H1 (cell line): ENCODE results near the gene PUSL1. TPM values are rescaled to one million over a fixed set of nuclear protein-coding genes. Genes with fewer than 3 reads are reported as not detected.

Source experiments
- GTF2F1 ChIP-seq: IDR thresholded peaks from 2 replicates; pipeline ENCODE4 v1.6.1; 2012; ENCODE audit warnings: low read depth, low read length, improper control_type of control experiment, borderline replicate concordance
- POLR2A ChIP-seq, 2 experiments: IDR thresholded peaks; 1 replicate in 1 of 2; 2 replicates in 1 of 2; pipeline ENCODE4 v1.6.1; 2011; ENCODE audit warnings: low read depth in 2 of 2, low read length in 2 of 2, mild to moderate bottlenecking in 2 of 2; ENCODE audit errors: control extremely low read depth in 1 of 2
- SAP30 ChIP-seq: fragments of 300-600 bp; sonication (generic); IDR thresholded peaks from 2 replicates; pipeline ENCODE4 v1.7.1; 2012; ENCODE audit warnings: low read length, moderate library complexity, mild to moderate bottlenecking, inconsistent platforms; ENCODE audit not compliant: insufficient read depth, insufficient replicate concordance
- SIRT6 ChIP-seq: IDR thresholded peaks from one replicate; pipeline ENCODE4 v1.7.1; 2012; ENCODE audit warnings: low read length, inconsistent platforms
- SP4 ChIP-seq: IDR thresholded peaks from 2 replicates; pipeline ENCODE4 v1.6.1; 2012; ENCODE audit warnings: low read length, inconsistent platforms
- TEAD4 ChIP-seq: IDR thresholded peaks from 2 replicates; pipeline ENCODE4 v1.6.1; 2012; ENCODE audit warnings: low read depth, low read length, inconsistent platforms, mixed read lengths
- polyA plus RNA-seq, 7 experiments: library from polyadenylated mRNA; depleted of rRNA in 3 of 7; stranded (reverse) in 5 of 7; unstranded in 2 of 7; fragments of >200 nt in 5 of 7; fragments of 200-250 nt in 2 of 7; gene quantifications; 1 replicate in 5 of 7; 2 replicates in 1 of 7; 4 replicates in 1 of 7; pipeline versions ENCODE4 v1.2.1 to v1.2.3, GENCODE V29; 2011 to 2013; ENCODE audit warnings: missing spikeins in 2 of 7, mixed read lengths in 2 of 7
- total RNA-seq: library from RNA; stranded (reverse); fragmentation: NEBNext Ultra II Directional; extraction: Animal tissue kit (Norgen Biotek cat#: 25700); gene quantifications from 2 replicates; pipeline ENCODE4 v1.2.1, GENCODE V29; 2021
- TF ChIP-seq, protein P1 (sequence below): fragments of 300-600 bp; sonication (generic); IDR thresholded peaks from 2 replicates; pipeline ENCODE4 v1.7.1; 2012; ENCODE audit warnings: low read length, moderate library complexity, mild to moderate bottlenecking, inconsistent platforms; ENCODE audit not compliant: insufficient replicate concordance
- TF ChIP-seq, protein P2 (sequence below), 3 experiments: IDR thresholded peaks; 1 replicate in 2 of 3; 2 replicates in 1 of 3; pipeline versions ENCODE4 v1.5.1 to v1.6.1; 2011; ENCODE audit warnings: low read length in 3 of 3, mild to moderate bottlenecking in 3 of 3, inconsistent platforms in 2 of 3, low read depth in 1 of 3, moderate library complexity in 1 of 3; ENCODE audit not compliant: insufficient read depth in 1 of 3; ENCODE audit errors: control extremely low read depth in 1 of 3

The PUSL1 gene
- total and polyA plus RNA-seq, 2 of the 8 experiments (the other 6 are each of a cell fraction or from before 2014, with no cell fraction given) = 38.8 to 87.4 TPM

GRCh38 chr1:1324524-1325287, 16.3 kb downstream of the PUSL1 start, which contains the start of the genes CPTP and INTS11 (continued):
- TF ChIP-seq GTF2F1 (no peak), SIRT6 (no peak), TEAD4 (no peak), SP4 (no peak), SAP30 (no peak), POLR2A (IDR thresholded peaks at IDR 0.05; ENCODE audit: control extremely low read depth in 1 of 2, low read depth in 2 of 2, low read length in 2 of 2) (peak in 1 of 2 experiments; percentile 74; a peak in 2 of 3 replicates)
- TF ChIP-seq, protein P1, sequence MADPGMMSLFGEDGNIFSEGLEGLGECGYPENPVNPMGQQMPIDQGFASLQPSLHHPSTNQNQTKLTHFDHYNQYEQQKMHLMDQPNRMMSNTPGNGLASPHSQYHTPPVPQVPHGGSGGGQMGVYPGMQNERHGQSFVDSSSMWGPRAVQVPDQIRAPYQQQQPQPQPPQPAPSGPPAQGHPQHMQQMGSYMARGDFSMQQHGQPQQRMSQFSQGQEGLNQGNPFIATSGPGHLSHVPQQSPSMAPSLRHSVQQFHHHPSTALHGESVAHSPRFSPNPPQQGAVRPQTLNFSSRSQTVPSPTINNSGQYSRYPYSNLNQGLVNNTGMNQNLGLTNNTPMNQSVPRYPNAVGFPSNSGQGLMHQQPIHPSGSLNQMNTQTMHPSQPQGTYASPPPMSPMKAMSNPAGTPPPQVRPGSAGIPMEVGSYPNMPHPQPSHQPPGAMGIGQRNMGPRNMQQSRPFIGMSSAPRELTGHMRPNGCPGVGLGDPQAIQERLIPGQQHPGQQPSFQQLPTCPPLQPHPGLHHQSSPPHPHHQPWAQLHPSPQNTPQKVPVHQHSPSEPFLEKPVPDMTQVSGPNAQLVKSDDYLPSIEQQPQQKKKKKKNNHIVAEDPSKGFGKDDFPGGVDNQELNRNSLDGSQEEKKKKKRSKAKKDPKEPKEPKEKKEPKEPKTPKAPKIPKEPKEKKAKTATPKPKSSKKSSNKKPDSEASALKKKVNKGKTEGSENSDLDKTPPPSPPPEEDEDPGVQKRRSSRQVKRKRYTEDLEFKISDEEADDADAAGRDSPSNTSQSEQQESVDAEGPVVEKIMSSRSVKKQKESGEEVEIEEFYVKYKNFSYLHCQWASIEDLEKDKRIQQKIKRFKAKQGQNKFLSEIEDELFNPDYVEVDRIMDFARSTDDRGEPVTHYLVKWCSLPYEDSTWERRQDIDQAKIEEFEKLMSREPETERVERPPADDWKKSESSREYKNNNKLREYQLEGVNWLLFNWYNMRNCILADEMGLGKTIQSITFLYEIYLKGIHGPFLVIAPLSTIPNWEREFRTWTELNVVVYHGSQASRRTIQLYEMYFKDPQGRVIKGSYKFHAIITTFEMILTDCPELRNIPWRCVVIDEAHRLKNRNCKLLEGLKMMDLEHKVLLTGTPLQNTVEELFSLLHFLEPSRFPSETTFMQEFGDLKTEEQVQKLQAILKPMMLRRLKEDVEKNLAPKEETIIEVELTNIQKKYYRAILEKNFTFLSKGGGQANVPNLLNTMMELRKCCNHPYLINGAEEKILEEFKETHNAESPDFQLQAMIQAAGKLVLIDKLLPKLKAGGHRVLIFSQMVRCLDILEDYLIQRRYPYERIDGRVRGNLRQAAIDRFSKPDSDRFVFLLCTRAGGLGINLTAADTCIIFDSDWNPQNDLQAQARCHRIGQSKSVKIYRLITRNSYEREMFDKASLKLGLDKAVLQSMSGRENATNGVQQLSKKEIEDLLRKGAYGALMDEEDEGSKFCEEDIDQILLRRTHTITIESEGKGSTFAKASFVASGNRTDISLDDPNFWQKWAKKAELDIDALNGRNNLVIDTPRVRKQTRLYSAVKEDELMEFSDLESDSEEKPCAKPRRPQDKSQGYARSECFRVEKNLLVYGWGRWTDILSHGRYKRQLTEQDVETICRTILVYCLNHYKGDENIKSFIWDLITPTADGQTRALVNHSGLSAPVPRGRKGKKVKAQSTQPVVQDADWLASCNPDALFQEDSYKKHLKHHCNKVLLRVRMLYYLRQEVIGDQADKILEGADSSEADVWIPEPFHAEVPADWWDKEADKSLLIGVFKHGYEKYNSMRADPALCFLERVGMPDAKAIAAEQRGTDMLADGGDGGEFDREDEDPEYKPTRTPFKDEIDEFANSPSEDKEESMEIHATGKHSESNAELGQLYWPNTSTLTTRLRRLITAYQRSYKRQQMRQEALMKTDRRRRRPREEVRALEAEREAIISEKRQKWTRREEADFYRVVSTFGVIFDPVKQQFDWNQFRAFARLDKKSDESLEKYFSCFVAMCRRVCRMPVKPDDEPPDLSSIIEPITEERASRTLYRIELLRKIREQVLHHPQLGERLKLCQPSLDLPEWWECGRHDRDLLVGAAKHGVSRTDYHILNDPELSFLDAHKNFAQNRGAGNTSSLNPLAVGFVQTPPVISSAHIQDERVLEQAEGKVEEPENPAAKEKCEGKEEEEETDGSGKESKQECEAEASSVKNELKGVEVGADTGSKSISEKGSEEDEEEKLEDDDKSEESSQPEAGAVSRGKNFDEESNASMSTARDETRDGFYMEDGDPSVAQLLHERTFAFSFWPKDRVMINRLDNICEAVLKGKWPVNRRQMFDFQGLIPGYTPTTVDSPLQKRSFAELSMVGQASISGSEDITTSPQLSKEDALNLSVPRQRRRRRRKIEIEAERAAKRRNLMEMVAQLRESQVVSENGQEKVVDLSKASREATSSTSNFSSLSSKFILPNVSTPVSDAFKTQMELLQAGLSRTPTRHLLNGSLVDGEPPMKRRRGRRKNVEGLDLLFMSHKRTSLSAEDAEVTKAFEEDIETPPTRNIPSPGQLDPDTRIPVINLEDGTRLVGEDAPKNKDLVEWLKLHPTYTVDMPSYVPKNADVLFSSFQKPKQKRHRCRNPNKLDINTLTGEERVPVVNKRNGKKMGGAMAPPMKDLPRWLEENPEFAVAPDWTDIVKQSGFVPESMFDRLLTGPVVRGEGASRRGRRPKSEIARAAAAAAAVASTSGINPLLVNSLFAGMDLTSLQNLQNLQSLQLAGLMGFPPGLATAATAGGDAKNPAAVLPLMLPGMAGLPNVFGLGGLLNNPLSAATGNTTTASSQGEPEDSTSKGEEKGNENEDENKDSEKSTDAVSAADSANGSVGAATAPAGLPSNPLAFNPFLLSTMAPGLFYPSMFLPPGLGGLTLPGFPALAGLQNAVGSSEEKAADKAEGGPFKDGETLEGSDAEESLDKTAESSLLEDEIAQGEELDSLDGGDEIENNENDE = no peak
- TF ChIP-seq, protein P2, sequence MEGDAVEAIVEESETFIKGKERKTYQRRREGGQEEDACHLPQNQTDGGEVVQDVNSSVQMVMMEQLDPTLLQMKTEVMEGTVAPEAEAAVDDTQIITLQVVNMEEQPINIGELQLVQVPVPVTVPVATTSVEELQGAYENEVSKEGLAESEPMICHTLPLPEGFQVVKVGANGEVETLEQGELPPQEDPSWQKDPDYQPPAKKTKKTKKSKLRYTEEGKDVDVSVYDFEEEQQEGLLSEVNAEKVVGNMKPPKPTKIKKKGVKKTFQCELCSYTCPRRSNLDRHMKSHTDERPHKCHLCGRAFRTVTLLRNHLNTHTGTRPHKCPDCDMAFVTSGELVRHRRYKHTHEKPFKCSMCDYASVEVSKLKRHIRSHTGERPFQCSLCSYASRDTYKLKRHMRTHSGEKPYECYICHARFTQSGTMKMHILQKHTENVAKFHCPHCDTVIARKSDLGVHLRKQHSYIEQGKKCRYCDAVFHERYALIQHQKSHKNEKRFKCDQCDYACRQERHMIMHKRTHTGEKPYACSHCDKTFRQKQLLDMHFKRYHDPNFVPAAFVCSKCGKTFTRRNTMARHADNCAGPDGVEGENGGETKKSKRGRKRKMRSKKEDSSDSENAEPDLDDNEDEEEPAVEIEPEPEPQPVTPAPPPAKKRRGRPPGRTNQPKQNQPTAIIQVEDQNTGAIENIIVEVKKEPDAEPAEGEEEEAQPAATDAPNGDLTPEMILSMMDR (IDR thresholded peaks at IDR 0.05; ENCODE audit: control extremely low read depth in 1 of 3, insufficient read depth in 1 of 3, low read depth in 1 of 3, low read length in 3 of 3) = no peak
